ENCODE results near the gene KRTAP5-10. TPM values are rescaled to one million over a fixed set of nuclear protein-coding genes. Genes with fewer than 3 reads are reported as not detected.
A peak's percentile ranks its signal among the peaks of the same experiment; 100 is the strongest.

The KRTAP5-10 gene
- total and polyA plus RNA-seq, 3 donors from 2014 or later, result 0.28 TPM; not detected in 2

DNA sequence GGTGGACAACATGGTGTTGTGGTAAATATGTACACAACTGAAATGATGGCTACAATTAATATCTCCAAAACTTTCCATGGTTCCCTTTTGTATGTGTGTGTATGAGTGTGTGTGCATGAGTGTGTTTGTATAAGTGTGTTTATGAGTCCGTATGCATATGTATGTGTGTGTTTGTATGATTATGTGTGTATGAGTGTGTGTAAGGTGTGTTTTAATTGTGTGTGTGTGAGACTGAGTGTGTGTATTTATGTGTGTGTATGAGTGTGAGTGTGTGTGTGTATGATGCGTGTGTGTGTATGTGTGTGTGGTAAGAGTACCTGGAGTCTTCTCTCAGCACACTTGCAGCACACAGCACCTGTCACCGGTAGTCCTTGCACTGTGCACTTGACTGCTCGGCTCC is 9.3 kb upstream of the KRTAP5-10 start:
- no peaks in the 10 kb centered on the region for H3K9me3 ChIP-seq
- intact Hi-C loops (cut with DNase I; ENCODE audit: low total_unique reads), result no loop called here
- H3K27ac ChIP-seq, result no peak overlapping the region
- TF ChIP-seq CTCF (IDR thresholded peaks at IDR 0.05) (no peak), POLR2A (IDR thresholded peaks at IDR 0.05) (no peak)
- H3K4me1 ChIP-seq, result no peaks in the 10 kb centered on the region
- no peak overlapping the region for H3K4me3 ChIP-seq
- DNase-seq, result no peak
- H3K27me3 ChIP-seq, result no peaks in the 10 kb centered on the region
- 78 to 90% methylated on average over 4 of the region's 4 CpGs for WGBS, 2 donors
- H3K36me3 ChIP-seq (ENCODE audit: low read depth, missing control alignments), result no peaks in the 10 kb centered on the region

GRCh38 chr11:71557257-71557656 is 8.1 kb upstream of the KRTAP5-10 start:
- Histone ChIP-seq H3K9me3 (no peaks in the 10 kb centered on the region), H3K4me1 (no peaks in the 10 kb centered on the region), H3K27ac (no peak overlapping the region), H3K4me3 (no peak overlapping the region), H3K36me3 (ENCODE audit: low read depth, missing control alignments) (no peaks in the 10 kb centered on the region), H3K27me3 (no peaks in the 10 kb centered on the region)
- TF ChIP-seq POLR2A (IDR thresholded peaks at IDR 0.05) (no peak), CTCF (IDR thresholded peaks at IDR 0.05) (no peak)
- DNase-seq, result no peak
- intact Hi-C loops (cut with DNase I; ENCODE audit: low total_unique reads), result no loop called here

DNA sequence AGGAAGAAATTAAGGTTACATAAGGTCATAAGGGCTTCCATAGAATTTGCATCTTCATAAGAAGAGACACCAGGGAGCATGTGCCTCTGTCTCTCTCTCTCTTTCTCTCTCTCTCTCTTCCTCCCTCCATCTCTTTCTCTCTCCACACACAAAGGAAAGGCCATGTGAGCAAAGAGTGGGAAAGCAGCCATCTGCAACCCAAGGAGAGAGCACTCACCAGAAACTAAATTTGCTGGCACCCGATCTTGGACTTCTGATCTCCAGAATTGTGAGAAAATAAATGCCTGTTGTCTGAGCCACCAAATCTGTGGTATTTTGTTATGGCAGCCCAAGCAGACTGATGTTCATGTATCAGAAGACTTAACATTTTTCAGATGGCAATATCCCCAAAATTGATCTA is 6.4 kb upstream of the KRTAP5-10 start:
- Histone ChIP-seq H3K4me3 (no peak overlapping the region), H3K27me3 (no peaks in the 10 kb centered on the region), H3K27ac (no peak overlapping the region), H3K9me3 (no peaks in the 10 kb centered on the region), H3K36me3 (ENCODE audit: low read depth, missing control alignments) (no peaks in the 10 kb centered on the region), H3K4me1 (no peaks in the 10 kb centered on the region)
- DNase-seq, result no peak
- WGBS, 2 donors, result 88 to 90% methylated on average over 1 of the region's 1 CpG
- intact Hi-C loops (cut with DNase I; ENCODE audit: low total_unique reads), result no loop called here
- no peak for TF ChIP-seq POLR2A (IDR thresholded peaks at IDR 0.05)
- TF ChIP-seq CTCF (IDR thresholded peaks at IDR 0.05), result no peak

DNA sequence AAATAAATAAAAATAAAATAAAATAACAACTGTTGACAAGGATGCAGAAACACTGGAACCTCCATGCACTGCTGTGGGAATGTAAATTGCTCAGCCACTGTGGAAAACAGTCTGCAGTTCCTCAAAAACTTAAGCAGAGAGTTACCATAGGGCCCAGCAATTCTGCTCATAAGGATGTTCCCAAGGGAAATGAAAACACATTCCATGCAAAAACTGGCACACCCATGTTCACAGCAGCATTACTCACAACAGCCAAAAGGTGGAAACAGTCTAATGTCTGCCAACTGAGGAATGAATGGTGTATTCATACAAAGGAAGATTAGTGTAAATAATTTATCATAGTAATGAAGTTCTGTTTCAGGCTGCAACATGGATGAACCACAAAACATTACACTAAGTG is 3.2 kb upstream of the KRTAP5-10 start:
- Histone ChIP-seq H3K27me3 (no peaks in the 10 kb centered on the region), H3K9me3 (no peaks in the 10 kb centered on the region), H3K4me3 (no peak overlapping the region), H3K4me1 (no peaks in the 10 kb centered on the region), H3K36me3 (ENCODE audit: low read depth, missing control alignments) (no peaks in the 10 kb centered on the region), H3K27ac (no peak overlapping the region)
- TF ChIP-seq POLR2A (IDR thresholded peaks at IDR 0.05), result no peak
- TF ChIP-seq CTCF (IDR thresholded peaks at IDR 0.05), result no peak
- intact Hi-C loops (cut with DNase I; ENCODE audit: low total_unique reads), result no loop called here
- no peak for DNase-seq

DNA sequence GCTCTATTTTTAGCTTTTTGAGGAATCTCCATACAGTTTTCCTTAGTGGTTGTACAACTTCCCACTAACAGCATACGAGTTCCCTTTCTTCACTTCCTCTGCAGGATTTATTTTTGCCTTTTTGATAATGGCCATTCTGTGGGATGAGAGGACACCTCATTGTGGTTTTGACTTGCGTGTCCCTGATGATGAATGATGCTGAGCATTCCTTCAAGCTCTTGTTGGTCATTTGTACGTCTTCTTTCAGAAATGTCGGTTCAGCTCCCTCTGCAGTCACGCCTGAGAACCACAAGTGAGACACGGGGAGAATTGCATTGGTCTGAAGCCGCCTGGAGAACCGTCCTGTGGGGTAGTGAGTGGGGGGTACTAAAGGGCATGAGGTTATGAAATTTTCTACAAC is 2.0 kb upstream of the KRTAP5-10 start:
- peak; percentile 68 for DNase-seq
- Histone ChIP-seq H3K4me3 (no peak overlapping the region), H3K27me3 (no peaks in the 10 kb centered on the region), H3K9me3 (no peaks in the 10 kb centered on the region), H3K27ac (no peak overlapping the region), H3K36me3 (ENCODE audit: low read depth, missing control alignments) (no peaks in the 10 kb centered on the region), H3K4me1 (no peaks in the 10 kb centered on the region)
- TF ChIP-seq POLR2A (IDR thresholded peaks at IDR 0.05), result no peak
- TF ChIP-seq CTCF (IDR thresholded peaks at IDR 0.05), result peak in 2 of 3 experiments; percentile 17 to 52
- intact Hi-C loops (cut with DNase I; ENCODE audit: low total_unique reads), result no loop called here
- WGBS, 2 donors, result 36 to 42% methylated on average over 8 of the region's 8 CpGs

All from testis (tissue), 3 donors.